Measurements from ENCODE around the gene DLG5.

Gene DLG5

GRCh38 chr10:77909749-77910375, 16.7 kb downstream of the DLG5 start:
- no peak for DNase-seq

DNA sequence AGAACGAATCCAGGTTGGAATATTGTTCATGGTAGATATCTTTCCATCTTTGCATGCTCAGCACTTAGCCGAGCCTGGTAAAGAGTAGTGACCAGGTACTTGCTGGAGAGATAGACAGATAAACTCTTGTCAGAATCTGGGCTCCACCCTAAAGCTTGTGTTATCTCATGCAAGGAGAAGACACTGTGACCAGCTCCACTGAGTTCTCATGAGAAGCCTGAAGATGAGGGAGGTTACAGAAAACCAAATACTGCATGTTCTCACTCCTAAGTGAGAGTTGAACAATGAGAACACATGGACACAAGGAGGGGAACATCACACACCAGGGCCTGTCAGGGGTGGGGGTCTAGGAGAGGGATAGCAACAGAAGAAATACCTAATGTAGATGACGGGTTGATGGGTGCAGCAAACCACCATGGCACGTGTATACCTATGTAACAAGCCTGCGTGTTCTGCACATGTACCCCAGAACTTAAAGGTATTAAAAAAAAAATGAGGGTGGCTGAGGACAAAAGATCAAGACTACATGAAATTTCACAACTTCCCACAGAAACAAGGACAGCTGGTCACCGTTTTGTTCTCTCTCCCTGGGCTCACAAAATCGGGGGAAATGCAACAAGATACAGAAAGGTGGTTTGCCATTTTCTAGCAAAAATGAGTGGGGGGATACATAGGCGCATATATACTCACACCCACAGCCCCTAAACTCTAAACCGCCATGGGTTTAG, 17.4 kb downstream of the DLG5 start:
- no peak for DNase-seq

DNA sequence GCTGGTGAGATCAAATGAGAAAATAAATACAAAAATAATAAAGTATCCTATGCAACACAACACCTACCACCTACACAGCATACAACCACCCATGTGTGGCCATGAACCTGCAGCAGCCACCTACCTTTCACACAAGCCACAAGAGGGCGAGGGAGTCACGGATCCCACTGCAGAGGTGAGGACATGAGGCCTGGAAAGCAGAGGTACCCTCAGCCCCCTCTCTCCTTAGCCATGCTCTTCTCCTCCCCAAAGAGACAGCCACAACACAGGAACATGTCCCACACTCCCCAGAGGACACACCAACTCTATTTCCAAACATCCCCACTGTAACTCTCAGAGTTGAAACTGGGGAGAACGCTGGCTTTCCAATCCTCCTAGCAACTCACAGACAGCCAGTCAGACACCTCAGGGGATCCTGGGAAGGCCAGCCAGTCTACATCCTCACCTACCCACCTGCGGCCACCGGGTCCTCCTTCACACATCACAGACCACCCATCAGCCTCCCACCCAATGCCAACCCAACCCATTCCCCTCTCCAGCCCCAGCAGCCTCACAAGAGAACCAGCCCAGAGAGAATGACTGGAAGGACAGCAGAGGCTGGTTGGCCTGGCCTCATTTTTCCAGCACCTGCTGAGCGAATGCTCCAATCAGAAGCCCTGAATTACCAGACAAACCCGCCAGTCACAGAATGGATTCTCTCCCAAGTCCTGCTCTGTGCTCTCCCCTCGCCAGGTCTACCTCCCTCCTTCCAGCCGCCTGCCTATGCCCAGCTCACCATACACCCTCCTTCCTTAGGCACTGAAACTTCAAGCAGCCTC, 18.4 kb downstream of the DLG5 start:
- DNase-seq: no peak

DNA sequence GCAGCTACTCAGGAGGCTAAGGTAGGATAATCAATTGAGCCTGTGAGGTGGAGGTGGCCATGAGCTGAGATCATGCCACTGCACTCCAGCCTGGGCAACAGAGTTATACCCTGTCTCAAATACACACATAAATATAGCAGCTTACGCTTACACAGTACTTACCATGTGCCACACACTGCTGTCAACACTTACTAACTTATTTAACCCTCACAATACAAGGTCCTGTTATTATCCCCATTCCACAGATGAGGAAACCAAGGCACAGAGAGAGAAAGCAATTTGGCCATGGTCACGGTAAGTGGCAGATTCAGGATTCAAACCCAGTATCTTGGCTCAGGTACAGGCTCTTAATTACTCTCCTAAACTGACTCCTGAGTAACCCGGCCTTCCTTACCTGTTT, 19.1 kb downstream of the DLG5 start:
- no peak for DNase-seq

- DNase-seq: no peak
Measured at GRCh38 chr10:77906951-77907421, 19.6 kb downstream of the DLG5 start.

GRCh38 chr10:77905781-77906180, 20.8 kb downstream of the DLG5 start:
- no peak for DNase-seq

GRCh38 chr10:77905086-77905748, 21.3 kb downstream of the DLG5 start:
- no peak for DNase-seq

- no peak for DNase-seq
Measured at GRCh38 chr10:77904100-77904840, 22.3 kb downstream of the DLG5 start.

- DNase-seq: no peak
Measured at GRCh38 chr10:77902159-77902558, 24.4 kb downstream of the DLG5 start.

- DNase-seq: no peak
Measured at GRCh38 chr10:77901743-77902142, 24.8 kb downstream of the DLG5 start.

- no peak for DNase-seq
Measured at GRCh38 chr10:77899690-77900089, 26.9 kb downstream of the DLG5 start.

GRCh38 chr10:77899080-77899477, 27.5 kb downstream of the DLG5 start:
- DNase-seq: no peak

DNA sequence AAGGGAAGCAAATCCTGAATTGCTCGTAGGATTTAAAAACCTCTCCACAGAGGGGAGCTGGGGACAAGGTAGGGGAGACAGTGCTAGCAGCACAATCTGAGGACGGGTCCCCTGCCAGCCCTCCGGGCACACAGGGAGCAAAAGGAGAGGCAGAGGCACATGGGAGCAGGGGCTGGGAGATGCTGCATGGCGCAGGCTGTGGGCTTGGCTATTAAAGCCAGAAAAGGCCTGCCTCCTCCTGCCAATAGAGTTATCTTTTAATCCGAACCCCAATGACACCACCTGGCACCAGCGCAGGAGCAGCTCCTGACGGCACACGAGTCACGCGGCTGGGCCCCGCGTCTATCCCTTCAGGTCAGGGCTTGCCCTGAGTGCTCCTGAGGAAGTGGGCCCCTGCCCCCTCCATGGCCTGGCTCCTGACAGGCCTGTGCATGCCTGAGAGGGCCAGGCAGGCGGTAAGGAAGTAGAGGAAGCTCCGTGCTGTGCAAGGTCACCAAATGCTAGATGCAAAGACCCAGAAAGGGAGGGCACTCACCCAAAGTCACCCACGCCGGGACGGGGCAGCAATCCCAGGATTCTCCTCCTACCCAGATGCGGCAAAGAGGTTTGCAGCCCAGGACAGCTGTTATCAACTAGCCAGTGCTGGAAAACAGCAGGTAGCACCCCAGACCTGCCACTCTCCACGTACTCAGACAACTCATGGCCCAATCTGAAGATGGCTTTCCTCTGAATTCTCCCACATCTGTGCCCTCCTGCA, 28.1 kb downstream of the DLG5 start:
- DNase-seq: no peak

DNA sequence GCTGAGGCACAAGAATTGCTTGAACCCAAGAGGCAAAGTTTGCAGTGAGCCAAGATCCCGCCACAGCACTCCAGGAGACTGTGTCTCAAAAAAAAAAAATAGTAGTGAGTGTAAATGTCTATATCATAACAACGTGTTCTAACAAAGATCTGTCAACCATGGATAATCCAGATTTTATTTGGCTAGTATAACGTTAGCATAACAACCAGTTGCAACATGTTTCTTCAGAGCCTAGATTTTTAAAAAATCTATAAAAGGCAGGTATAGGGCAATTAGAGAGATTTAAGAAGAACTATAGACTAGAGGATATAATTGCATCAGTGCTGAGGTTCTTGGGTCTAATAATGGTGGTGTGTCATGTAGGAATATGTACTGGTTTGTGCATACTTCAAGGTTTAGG, 30.5 kb downstream of the DLG5 start:
- DNase-seq: no peak

- no peak for DNase-seq
Measured at GRCh38 chr10:77894058-77894457, 32.5 kb downstream of the DLG5 start.

DNA sequence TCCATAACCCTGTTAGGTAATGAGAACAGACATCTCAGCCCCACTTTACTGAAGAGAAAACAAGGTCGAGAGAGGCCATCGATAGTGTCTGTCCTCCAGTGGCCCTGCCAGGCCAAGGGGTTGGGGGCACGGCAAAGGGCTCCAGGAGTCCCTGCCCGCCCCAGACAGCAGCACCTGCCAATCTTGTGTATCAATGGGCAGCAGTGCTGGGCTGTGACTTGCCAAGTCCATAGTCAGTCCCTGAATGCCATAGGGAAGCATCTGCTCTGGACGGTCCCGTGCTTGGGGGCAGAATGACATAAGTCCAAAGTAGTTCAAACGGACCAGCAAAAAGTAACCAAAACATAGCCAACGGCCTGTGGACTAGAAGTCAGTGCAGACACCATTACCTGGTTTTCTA, 33.2 kb downstream of the DLG5 start:
- no peak for DNase-seq

GRCh38 chr10:77892761-77893160, 33.8 kb downstream of the DLG5 start:
- DNase-seq: no peak

DNA sequence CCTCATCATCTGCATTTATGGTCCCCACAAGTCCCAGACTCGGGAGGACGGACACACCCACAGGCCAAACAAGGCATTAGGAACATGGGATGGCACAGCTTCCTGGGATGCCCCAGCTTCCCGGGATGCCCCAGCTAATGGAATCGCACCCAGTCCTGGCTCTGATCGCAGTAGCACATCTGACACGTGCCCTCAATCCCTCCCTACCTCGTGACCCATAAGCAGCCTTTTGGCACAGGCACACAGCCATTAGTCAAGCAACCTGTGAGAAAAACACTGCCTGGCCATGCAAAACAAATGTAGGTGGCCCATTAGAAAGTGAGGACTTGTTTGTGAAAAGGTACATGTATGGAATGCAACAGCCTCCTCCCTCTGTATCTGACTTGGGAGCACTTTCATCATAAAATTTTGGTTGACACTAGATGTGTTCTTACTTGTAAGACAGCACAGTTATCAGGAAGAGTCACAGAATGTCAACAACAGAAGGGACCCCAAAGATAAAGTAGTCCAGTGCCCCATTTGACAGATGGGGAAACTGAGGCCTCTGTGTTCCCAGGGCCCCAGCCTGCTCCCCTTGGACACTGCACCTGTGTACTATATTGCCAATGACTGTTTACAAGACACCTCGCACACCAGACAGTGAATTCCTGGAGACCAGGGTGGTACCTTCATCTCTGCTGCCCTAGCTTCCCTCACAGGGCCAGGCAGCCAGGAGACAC, 34.4 kb downstream of the DLG5 start:
- no peak for DNase-seq

GRCh38 chr10:77890097-77890496, 36.5 kb downstream of the DLG5 start:
- no peak for DNase-seq

- no peak for DNase-seq
Measured at GRCh38 chr10:77889277-77889903, 37.2 kb downstream of the DLG5 start.

DNA sequence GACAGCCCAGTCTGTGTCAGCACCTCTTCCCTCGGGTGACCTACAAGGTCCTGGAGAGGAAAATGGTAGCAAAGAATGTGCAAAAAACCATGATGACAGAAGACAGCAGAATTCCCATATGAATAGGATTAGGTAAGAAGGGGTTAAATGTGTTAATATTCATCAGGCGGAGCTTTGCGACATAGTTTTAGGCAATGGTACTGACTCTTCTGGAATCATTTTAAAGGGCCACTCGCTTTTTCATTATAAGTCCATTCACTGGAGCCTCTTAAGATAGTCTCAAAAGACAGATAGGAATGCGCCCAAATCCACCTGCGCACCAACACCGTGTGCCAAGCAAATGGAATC, 38.2 kb downstream of the DLG5 start:
- DNase-seq: no peak
